ENCODE data around the gene CES4A. TPM values are rescaled to one million over a fixed set of nuclear protein-coding genes. Genes with fewer than 3 reads are reported as not detected.

The CES4A gene
- total RNA-seq, 1 experiment from 2014 or later = 5.1 TPM

DNA sequence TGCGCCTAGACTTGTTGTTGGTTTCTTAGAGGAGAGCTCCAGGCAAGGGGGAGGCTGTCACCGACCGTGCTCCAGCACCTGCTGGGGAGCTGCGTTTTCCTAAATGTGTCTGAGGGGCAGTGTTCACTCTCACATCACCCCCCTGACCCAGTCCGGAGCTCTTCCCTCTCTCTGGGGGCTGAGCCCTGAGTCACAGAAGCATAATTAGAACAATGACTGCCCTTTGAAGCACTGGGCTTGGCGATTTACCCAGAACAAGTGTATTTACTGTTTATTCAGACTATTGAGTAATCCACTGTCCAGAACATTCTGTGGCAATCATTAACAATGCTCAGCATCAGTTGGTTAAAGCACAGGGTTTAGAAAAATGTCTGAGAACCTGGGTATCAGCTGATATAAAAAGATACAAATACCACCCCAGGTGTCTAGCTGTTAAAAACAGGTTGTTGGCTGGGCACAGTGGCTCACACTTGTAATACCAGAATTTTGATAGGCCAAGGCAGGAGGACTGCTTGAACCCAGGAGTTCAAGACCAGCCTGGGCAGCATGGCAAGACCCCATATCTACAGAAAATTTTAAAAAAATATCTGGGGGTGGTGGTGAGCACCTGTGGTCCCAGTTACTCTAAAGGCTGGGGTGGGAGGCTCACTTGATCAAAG, 8.1 kb downstream of the CES4A start:
- TF ChIP-seq CTCF (IDR thresholded peaks at IDR 0.05; ENCODE audit: unreplicated experiment) = no peak
- intact Hi-C loops (cut with micrococcal nuclease) = no loop called here
- POLR2A ChIA-PET = interaction anchor here (0.5 to 1.8 kb wide), 13 partner anchors 8 to 1447 kb away, joined by 3 to 6 read pairs (median 3); partner anchors contain the start of gene CES4A

DNA sequence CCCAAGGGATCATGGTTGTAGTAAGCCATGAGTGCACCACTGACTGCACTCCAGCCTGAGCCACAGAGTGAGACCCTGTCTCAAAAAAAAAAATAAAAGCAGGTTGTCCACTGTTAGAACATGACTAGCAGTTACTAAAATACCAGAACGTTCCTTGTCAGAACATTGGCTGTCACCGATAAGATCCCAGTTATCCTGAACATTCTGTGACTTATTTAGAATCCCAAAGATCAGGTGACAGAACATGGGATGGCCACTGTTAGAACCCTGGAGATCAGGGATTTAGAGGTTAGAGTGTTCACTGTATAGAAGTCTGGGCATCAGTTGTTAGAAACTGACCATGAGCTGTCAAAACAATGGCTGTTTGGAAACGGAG, 8.6 kb downstream of the CES4A start:
- Mint-ChIP-seq H3K4me3 (ENCODE audit: unreplicated experiment) (no peak overlapping the region), H3K27me3 (ENCODE audit: insufficient read depth, unreplicated experiment) (no peaks in the 10 kb centered on the region), H3K9me3 (ENCODE audit: unreplicated experiment) (no peaks in the 10 kb centered on the region), H3K27ac (ENCODE audit: low read depth, unreplicated experiment) (peak overlapping the region; percentile 2), H3K4me1 (ENCODE audit: insufficient read depth, unreplicated experiment) (peaks cover 11% of the 10 kb centered on the region), H3K36me3 (ENCODE audit: insufficient read depth, unreplicated experiment) (peaks cover 5% of the 10 kb centered on the region)
- intact Hi-C loops (cut with micrococcal nuclease) = no loop called here
- no peak for TF ChIP-seq CTCF (IDR thresholded peaks at IDR 0.05; ENCODE audit: unreplicated experiment)
- POLR2A ChIA-PET = interaction anchor here (0.8 to 1.8 kb wide), 4 partner anchors 9 to 201 kb away, joined by 3 to 6 read pairs (median 3); partner anchors contain the start of gene CES4A
- CTCF ChIA-PET = interaction anchor here (0.5 to 0.6 kb wide), 3 partner anchors 31 to 661 kb away, joined by 3 to 4 read pairs (median 4); no protein-coding TSS in a partner anchor
- no TSS peak for BruUV-seq (replicated peaks)
- DNase-seq (ENCODE audit: unreplicated experiment) = no peak

More for the DNA sequence above, 8.1 kb downstream of the CES4A start:
- DNase-seq (ENCODE audit: unreplicated experiment) = peak; percentile 83
- BruUV-seq (replicated peaks) = no TSS peak
- CTCF ChIA-PET = interaction anchor here (0.5 to 1.1 kb wide), 4 partner anchors 18 to 661 kb away, joined by 3 to 5 read pairs (median 4); no protein-coding TSS in a partner anchor
- Mint-ChIP-seq H3K9me3 (ENCODE audit: unreplicated experiment) (no peaks in the 10 kb centered on the region), H3K4me1 (ENCODE audit: insufficient read depth, unreplicated experiment) (peaks cover 11% of the 10 kb centered on the region), H3K27me3 (ENCODE audit: insufficient read depth, unreplicated experiment) (no peaks in the 10 kb centered on the region), H3K36me3 (ENCODE audit: insufficient read depth, unreplicated experiment) (peaks cover 5% of the 10 kb centered on the region), H3K27ac (ENCODE audit: low read depth, unreplicated experiment) (peak overlapping the region; percentile 2), H3K4me3 (ENCODE audit: unreplicated experiment) (no peak overlapping the region)

DNA sequence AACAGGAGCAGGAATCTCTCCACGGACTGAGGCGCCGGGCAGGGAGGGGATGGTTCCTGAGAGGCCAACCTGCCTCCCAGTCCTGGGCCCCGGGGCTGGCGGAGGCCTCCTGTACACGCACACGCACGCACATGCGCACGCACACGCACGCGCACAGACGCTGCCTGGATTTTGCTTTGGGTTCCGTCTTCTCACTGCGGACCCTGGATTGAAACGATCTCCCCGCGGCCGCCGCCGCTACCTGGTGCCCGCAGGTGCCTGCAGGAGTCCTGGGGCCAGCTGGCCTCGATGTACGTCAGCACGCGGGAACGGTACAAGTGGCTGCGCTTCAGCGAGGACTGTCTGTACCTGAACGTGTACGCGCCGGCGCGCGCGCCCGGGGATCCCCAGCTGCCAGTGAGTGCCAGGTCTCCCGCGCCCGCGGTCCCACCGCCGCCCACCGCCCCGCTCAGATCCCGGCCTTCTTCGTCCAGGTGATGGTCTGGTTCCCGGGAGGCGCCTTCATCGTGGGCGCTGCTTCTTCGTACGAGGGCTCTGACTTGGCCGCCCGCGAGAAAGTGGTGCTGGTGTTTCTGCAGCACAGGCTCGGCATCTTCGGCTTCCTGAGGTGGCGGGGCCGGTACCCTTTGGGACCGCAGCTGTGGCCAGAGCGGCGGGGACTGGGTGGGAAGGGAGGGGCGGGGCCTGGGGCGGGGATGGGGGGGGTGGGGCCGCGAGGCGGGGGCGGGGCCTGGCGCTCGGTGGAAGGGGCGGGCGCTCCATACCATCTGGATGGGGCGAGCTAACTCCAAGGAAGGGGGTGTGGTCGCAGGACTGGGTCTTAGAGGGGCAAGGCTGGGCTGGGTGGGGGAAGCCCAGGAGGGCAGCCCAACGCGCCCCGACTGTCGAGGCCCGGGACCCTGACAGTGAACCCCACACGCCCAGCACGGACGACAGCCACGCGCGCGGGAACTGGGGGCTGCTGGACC, 12.3 kb downstream of the CES4A start:
- Mint-ChIP-seq H3K4me1 (ENCODE audit: insufficient read depth, unreplicated experiment) (peaks cover 11% of the 10 kb centered on the region), H3K36me3 (ENCODE audit: insufficient read depth, unreplicated experiment) (no peaks in the 10 kb centered on the region), H3K4me3 (ENCODE audit: unreplicated experiment) (peak overlapping the region; percentile 68), H3K27ac (ENCODE audit: low read depth, unreplicated experiment) (peak overlapping the region; percentile 42), H3K9me3 (ENCODE audit: unreplicated experiment) (no peaks in the 10 kb centered on the region), H3K27me3 (ENCODE audit: insufficient read depth, unreplicated experiment) (no peaks in the 10 kb centered on the region)
- POLR2A ChIA-PET = interaction anchor here (0.6 to 1.0 kb wide), 2 partner anchors 17 to 29 kb away, joined by 3 read pairs; no protein-coding TSS in a partner anchor
- peak; percentile 27 for DNase-seq (ENCODE audit: unreplicated experiment)
- no peak for TF ChIP-seq CTCF (IDR thresholded peaks at IDR 0.05; ENCODE audit: unreplicated experiment)
- intact Hi-C loops (cut with micrococcal nuclease) = no loop called here
- CTCF ChIA-PET = interaction anchor here (0.7 kb wide), 1 partner anchor 13 kb away, joined by 3 read pairs; the partner anchor contains the start of gene CES4A
- no TSS peak for BruUV-seq (replicated peaks)

DNA sequence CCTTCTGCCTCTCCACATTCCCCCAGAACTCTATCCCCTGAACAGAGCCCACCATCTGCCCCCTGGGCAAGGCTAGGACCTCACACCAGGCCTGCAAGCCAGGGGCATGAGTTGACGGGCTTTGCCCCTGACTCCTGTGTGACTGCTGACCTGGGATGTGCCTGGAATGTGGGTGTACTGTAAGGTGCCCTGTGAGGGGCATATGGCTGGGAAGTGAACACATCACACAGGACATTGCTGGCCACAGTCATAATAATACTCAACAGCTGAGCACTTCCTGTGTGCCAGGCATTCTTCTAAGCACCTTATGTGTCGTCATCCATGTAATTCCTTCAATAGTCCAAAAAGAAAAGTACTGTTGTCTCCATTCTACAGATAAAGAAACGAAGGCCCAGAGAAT, 13.3 kb downstream of the CES4A start:
- no peak overlapping the region for H3K4me3 Mint-ChIP-seq (ENCODE audit: unreplicated experiment)
- intact Hi-C loops (cut with micrococcal nuclease) = no loop called here
- H3K27ac Mint-ChIP-seq (ENCODE audit: low read depth, unreplicated experiment) = no peak overlapping the region
- H3K27me3 Mint-ChIP-seq (ENCODE audit: insufficient read depth, unreplicated experiment) = no peaks in the 10 kb centered on the region
- H3K36me3 Mint-ChIP-seq (ENCODE audit: insufficient read depth, unreplicated experiment) = no peaks in the 10 kb centered on the region
- no peak for DNase-seq (ENCODE audit: unreplicated experiment)
- ChIA-PET POLR2A (interaction anchor here (0.6 kb wide), 1 partner anchor 246 kb away, joined by 3 read pairs; no protein-coding TSS in a partner anchor), CTCF (no interaction called here)
- BruUV-seq (replicated peaks) = no TSS peak
- peaks cover 13% of the 10 kb centered on the region for H3K4me1 Mint-ChIP-seq (ENCODE audit: insufficient read depth, unreplicated experiment)
- no peaks in the 10 kb centered on the region for H3K9me3 Mint-ChIP-seq (ENCODE audit: unreplicated experiment)
- TF ChIP-seq CTCF (IDR thresholded peaks at IDR 0.05; ENCODE audit: unreplicated experiment) = no peak
